ENCODE data around the gene FGD4. TPM values are rescaled to one million over a fixed set of nuclear protein-coding genes. Genes with fewer than 3 reads are reported as not detected.

The FGD4 gene
- total RNA-seq, 1 experiment from 2014 or later = 8.1 TPM

DNA sequence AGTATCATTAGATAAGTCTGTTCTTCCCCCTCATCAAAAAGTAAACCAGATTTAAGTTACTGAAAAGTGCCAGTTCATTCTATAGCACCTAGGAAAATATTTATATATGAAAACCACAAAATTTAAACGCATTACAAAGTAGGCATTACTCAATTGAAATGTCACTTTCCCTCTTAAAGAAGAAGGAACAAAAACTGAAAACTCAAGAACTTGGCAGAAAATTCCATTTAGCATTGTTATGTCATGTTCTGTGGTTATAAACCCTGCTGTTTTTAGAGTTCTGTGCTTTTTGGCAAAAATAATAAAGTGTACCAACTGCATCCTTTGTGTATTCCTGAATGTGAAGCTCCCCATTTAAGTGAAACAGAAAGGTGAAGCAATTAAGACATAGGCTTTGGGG lies 3.6 kb downstream of the FGD4 start:
- DNase-seq (ENCODE audit: low read depth) = no peak

DNA sequence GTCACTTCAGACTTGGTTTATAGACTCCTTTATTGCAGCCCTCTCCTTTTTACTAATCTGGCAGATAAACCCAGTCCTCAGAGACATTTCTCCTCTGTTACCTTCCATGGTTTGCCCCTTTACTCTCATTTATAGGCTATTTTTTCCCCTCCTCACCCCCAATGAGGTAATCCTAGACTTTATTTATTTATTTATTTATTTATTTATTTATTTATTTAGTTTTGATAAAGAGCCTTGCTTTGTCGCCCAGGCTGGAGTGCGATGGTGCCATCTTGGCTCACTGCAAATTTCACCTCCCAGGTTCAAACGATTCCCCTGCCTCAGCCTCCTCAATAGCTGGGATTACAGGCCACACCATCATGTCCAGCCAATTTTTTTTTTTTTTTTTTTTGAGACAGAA lies 8.4 kb downstream of the FGD4 start:
- no peak for DNase-seq (ENCODE audit: low read depth)

DNA sequence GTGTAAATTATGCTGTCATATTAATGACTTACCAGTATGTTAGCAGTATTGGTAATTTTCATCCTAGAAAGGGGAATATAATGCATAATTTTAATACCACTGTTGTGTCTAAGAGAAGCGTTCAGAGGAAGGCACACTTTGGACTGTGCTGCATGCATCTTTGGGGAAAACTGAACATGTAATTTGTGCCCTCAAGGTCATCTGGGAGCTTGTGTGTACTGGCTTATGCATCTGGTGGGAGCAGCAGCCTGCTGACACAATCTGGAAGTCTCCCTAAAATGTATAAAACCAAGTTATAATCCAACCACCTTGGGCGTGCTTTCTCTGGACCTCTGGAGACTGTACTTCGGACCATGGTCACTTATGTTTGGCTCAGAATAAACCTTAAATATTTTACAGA lies 14.1 kb downstream of the FGD4 start:
- DNase-seq (ENCODE audit: low read depth) = no peak

DNA sequence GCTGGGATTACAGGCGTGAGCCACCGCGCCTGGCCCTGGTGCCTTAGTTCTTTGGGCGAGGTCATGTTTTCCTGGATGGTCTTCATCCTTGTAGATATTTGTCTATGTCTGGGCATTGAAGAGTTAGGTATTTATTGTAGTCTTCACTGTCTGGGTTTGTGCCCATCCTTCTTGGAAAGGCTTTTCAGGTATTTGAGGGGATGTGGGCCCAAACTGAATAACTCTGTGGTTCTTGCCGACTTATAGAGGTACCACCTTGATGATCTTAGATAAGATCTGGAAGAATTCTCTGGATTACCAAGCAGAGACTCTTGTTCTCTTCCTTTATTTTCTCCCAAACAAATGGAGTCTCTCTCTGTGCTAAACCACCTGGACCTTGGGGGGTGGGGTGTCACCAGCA lies 18.9 kb downstream of the FGD4 start:
- no peak for DNase-seq (ENCODE audit: low read depth)

DNA sequence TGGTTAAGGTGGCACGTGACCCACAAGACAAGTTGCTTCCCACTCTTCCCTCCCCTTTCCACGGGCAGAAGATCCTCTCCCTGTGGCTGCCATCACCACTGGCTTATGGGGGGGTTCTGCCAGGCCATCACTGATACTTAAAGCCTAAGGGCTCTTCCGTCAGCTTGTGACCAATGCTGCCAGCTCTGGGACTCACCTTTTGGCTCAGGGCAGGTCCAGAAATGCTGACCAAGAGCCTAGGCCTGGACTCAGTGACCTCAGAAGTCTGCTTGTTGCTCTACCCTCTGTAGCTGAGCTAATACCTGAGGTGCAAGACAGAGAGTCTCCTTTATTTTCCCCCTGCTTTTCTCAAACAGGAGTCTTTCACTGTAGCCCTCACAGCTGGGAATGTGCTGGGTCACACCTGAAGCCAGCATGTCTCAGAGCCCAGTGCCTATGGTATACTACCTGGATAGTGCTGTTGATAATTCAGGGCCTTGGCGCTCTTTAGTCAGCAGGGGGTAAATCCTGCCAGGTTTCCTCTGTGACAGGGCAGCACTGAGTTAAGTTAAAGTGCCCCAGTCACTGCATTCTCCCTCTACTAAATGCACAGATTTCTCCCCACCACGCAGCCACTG lies 19.7 kb downstream of the FGD4 start:
- no peak for DNase-seq (ENCODE audit: low read depth)

DNA sequence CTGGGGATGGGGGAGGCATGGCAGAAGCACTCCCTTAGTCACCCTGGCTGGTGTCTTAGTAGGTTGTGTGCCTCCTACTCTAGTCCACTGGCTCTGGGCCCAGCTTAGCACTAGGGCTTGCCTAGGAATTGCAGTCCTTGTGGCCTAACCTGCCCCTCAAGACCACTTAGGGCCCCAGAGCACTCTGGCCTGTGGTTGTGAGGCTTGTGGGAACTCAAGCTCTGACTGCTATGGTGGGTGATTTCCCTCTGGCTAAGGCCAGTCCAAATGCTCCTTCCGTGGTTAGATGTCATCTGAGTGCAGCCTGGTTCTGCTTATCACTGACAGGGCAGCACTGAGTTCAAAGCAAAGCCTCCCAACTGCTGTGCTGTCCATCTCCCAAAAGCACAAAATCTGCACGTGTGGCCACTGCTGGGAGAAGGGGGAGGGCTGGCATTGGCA lies 20.2 kb downstream of the FGD4 start:
- DNase-seq (ENCODE audit: low read depth) = peak; percentile 64

DNA sequence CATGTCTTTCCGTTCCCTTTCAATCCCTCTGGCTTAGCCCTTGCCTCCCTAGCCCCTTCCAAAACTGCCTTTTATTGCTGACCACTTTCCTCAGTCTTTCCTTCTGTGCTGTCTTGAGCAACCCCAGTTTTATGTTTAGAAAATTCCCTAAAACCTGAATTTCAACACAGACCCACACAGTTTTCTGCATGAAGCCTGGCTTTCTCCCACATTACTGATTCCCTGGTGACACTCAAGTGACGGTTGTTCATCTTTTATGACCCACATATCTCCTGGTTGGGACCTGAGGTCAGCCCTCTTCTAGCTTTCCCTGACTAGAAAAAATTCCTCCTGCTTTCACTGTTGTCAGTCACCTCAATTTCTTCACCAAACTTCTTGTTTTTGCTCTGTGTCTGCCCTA lies 21.0 kb downstream of the FGD4 start:
- no peak for DNase-seq (ENCODE audit: low read depth)

DNA sequence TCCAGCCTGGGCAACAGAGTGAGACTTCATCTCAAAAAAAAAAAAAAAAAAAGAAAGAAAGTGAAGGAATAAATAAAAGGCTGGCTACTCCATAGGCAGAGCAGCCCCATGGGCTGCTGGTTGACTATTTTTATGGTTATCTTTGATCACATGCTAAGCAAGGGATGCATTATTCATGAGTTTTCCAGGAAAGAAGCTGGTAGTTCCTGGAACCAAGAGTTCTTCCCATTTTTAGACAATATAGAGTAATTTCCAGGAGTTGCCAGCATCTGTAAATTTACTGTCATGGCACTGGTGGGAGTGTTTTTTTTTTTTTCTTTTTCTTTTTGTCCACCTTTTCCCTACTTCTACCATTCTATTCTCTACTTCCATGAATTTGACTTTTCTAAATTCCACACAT lies 24.2 kb downstream of the FGD4 start:
- no peak for DNase-seq (ENCODE audit: low read depth)

DNA sequence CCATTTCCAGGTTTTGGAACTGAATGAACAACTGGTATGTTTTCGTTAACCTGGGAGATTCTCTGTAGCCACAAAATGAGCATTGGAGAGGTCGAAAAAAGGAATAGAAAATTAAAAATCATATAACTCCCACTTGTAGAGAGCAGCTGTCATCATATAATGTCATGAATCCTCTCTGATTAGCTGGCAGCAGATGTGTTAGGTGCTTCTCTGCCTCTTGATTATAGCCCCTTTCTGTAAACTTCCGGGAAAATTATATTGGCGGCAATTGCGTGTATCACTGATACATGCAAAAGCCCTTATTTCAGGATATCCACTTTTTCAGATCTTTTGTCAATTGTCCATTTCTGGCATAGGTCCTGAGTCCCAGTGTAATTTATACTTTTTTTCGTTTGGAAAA lies 31.7 kb downstream of the FGD4 start:
- no peak for DNase-seq (ENCODE audit: low read depth)

DNA sequence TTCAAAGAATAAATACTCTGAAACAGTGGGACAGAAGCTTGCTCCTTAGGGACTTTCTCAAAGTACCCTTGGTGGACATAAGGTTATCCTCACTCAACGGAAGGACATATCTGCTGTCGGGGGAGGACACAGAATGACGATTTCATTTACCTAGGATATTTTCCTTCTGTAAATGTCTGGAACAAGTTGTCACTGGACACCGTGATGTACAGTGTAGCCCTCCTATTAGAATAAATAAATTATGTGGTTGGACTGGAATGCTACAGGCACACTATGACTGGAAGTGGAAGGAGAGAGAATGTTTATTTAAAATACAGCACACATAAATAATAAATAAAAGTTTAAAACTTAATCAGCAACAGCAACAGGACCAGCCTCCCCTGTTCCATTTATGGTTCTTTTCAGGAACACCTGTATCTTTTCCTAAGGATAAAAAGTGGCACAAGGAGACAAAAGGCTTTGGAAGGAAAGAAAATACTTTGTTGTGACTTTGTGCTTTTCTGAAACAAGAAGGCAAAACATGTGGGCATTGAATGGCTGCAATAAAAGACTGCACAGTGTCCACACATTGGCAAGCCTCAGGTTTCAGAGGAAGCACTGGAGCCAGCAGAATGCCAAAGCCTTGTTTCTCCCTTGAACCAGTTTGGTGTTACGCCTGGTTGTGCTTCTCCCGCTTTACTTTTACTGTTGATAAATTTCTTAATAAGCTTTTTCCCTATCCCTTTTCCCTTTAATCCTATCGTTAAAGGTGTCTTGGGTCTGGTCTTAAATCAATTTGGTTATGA lies 36.8 kb downstream of the FGD4 start:
- no peak for DNase-seq (ENCODE audit: low read depth)

DNA sequence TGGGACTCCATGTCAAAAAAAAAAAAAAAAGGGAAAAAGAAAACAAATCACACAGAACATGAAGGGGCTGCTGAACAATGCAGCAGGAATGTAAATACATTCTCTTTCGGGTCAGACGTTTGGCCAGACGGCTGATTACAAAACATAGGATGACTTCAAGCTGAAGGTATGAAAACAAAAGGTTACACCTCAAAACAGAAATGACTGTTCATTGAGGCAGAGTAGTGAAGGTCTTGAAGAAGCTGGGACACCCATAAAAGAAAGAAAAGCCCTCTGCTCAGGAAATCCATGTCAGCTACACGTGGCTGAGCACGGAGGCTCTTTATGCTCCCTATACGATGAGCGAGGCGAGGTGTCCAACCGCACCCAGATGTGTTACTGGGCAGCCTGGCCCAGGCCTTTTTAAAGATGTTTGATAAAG lies 37.7 kb downstream of the FGD4 start:
- peak; percentile 83 for DNase-seq (ENCODE audit: low read depth)

DNA sequence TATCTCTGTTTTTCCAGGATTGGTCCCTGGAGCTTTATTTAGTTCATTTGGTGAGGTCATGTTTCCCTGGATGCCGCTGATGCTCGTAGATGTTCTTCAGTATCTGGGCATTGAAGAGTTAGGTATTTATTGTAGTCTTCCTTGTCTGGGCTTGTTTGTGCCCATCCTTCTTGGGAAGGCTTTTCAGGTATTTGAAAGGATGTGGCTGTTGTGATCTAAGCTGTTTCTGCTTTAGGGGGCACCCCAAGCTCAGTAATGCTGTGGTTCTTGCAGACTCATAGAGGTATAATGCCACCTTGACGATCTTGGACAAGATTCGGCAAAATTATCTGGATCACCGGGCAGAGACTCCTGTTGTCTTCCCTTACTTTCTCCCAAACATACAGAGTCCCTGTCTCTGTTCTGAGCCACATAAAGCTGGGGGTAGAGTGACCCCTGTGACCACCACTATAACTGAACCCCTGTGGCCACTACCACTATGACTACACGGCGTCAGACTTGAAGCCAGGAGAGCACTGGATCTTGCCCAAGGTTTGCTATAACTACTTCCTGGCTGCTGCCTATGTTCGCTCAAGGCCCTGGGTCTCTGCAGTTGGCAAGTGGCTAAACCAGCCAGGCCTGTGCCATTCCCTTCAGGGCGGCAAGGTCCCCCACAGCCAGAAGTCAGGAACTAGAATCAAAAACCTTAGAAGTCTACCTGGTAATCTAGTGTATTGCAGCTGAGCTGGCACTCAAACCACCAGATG lies 40.9 kb downstream of the FGD4 start:
- no peak for DNase-seq (ENCODE audit: low read depth)

DNA sequence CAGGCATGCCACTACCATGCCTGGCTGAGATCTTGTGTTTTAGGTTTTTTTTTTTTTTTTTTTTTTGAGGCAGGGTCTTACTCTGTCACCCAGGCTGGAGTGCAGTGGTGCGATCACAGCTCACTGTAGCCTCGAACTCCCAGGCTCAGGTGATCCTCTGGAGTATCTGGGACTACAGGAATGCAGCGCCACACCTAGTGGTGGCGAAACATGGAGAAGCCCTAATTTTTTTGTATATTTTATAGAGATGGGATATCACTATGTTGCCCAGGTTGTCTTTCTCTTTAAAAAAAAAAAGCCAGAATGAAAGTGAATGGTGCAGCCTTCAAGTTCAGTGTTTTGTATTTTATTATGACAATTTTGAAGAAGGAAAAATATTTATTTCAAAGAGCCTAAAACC lies 44.1 kb downstream of the FGD4 start:
- DNase-seq (ENCODE audit: low read depth) = no peak

DNA sequence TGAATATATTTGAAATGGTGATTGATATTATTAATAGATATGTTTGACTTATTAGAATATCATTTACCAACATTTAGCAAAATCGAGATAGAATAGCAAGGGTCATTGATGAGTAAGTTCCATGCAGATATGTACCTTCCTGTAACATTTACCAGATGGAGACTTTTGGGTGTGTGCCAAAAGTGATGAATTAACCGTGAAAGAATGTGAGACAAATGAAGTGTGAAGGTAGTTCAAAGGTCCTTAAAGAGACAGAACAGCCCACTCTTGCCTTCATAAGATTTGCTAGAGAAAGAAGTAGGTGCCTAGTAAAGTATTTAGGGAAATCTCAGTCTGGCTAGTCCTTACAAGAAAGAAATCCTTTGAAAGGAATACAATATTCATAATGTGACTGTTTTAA lies 45.5 kb downstream of the FGD4 start:
- peak; percentile 82 for DNase-seq (ENCODE audit: low read depth)

DNA sequence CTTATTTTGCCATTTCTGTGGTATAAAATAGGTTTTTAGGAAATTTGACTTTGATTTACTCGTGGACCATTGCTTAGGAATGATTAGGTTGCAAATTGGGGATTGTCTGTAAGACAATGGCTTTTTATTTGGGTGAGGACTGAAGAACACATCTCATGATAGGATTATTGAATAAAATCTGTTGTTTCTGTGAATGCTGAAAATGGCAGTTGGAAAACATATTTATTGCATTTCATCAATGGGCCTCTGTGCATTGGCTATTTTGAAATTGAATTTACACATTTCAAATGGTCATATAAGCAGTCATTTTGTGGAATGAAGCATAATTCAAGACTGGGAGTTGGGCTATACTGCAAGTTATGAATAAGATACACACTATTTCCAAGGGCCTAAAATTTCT lies 46.0 kb downstream of the FGD4 start:
- no peak for DNase-seq (ENCODE audit: low read depth)

DNA sequence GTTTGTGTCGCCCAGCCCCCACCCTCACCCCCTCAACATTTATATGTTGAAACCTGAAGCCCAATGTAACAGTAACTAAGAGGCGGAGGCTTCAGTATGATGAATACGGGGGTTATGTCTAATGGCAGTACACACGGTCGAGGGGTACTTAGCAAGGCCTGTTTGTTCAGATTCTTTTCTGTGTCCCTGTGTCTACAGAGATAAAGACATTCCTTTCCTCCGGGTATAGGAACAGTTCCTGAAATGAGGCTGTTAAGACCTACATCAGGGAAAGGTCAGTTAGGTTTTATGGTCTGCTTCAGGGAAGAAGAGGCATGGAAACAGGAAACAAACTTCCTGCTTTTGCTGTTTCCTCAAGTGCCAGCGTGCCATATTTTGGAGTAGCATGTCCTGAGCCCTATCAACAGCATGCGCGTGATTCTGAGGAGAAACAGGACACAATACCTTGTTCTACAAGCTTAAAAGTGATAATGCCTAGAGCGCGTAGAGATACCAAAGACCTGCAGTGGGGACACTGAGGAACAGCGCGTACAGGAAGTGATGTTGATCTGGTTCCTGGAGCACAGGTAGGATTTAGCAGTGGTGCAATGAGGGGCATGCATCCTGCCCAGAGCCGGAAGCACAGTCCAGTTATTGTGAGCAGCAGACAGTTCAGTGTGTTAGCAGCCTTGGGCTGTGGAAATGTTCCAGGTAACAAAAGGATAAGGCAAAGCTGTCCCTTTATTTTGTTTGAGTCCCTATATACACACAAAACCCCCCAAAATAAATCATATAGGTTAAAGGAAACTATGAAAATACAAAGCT lies 47.2 kb downstream of the FGD4 start:
- no peak for DNase-seq (ENCODE audit: low read depth)

DNA sequence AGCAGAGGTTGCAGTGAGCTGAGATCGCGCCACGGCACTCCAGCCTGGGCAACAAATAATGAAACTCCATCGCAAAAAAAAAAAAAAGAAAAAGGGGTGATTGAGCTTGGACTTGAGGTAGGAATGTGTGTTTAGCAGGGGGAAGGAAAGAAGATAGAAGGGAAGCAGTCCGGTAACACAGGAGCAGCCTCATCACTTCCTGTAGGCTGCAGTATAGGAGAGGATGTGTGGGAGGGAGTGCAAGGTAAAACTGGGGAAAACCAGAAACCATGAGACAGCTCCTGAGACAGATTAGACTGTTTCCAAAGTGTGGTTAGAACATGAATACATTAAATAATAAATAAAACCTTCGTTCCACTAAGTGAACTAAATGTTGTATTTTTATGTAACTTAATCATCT lies 49.2 kb downstream of the FGD4 start:
- no peak for DNase-seq (ENCODE audit: low read depth)

DNA sequence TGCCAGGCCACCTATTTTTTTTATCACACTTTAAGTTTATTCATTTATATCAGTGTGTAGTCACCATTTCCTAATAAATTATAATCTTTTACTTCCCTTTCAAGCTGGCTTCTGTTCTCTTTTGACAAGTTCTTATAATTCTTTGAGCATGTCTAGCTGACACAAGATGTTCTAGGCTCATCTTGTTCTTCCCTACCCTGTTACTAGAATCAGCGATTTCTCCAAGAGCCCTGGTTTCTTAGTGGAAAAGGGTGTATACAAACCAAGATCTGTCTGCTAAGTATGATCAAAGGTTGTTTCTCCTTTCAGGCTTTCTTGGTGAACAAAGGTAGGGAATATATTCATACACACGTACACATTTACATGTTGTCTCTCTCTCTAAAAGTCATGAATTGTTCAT lies 51.0 kb downstream of the FGD4 start:
- no peak for DNase-seq (ENCODE audit: low read depth)

DNA sequence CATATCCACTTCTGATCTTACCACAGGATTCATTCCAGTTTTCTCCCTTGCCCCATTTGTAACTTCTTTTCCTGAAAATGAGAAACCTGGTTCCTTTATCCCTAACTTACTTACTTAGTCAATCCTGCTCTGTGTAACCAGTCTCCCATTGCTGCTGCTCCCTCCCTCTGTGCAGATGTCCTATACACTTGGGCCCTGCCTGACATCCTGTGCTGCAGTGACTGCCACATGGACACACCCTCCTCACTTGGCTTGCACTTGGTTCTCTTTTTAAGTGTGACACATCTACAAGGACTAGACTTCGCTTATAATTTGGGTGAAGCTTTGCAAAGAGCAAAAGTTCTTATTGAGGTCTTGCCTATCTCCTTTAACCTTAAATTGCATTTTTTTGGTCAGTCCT lies 51.4 kb downstream of the FGD4 start:
- no peak for DNase-seq (ENCODE audit: low read depth)

DNA sequence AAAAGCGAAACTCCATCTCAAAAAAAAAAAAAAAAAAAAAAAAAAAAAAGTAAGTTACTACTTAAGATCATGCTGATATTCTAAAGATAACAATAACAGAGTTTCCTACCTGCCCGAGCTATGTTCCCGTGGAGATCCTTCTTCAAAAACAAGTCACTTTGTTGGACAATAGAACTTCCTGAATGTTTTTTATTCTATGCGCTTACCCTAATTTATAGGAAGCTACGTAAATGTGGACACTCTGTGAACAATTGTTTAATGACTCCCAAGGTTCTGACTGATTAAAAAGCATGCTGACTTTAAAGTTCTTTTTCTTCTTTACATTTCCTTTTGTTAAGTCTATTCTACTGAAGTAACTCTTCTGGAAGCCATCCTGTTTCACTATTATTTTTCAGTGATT lies 52.5 kb downstream of the FGD4 start:
- no peak for DNase-seq (ENCODE audit: low read depth)

DNA sequence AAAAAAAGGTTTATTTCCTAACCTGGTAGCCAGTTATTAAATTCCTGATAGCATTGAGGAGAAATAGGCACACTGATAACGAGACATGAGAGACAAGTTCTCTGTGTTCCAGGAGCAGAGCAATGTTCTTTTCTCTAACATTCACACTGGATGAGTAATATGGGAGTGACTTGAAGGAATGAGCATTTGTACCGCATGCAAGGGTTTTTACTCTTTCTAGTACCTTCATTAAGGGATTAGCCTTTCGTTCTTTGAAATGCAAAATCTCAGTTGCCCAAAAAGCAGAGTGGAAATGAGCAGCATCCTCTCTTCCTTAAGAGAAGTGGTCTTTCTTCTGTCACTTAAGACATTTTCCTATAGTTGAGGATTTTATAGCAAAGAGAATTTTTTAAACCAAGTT lies 54.7 kb downstream of the FGD4 start:
- peak; percentile 90 for DNase-seq (ENCODE audit: low read depth)

DNA sequence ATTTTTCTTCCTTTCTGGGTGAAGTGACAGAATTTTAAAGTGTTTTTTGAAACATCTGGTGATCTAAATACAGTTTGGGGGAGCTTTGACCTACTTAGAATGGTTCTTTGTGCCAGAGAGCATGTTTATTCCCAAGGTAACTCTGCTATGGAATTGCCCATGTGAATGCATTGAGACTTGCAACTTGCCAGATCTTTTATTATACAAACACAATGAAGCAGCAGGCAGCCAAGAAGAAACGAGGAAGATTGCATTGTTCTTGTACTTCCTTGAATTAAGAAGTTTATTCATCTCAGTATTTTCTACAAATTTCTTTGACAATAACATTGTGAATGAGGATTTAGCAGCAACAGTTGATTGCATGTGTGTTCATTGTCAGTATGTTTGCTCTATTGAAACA lies 55.5 kb downstream of the FGD4 start:
- no peak for DNase-seq (ENCODE audit: low read depth)

Data from LHCN-M2 (cell line).